Effector memory CD4-positive, alpha-beta T cell (primary cell): ENCODE measurements around the gene FBLN2.
A peak's percentile ranks its signal among the peaks of the same experiment; 100 is the strongest.

Experiments
- DNase-seq, 3 donors: peaks; one replicate each; pipeline ENCODE4 v3.0.0-alpha.2; 2020
- H3K27ac ChIP-seq: 2 replicates; pipeline ENCODE4 v1.7.0; 2013; ENCODE audit warnings: mild to moderate bottlenecking, low read length, moderate library complexity; ENCODE audit not compliant: insufficient read depth, poor library complexity, severe bottlenecking
- H3K27me3 ChIP-seq: replicated peaks from 2 replicates; pipeline ENCODE4 v1.7.0; 2013; ENCODE audit warnings: mild to moderate bottlenecking, low read length; ENCODE audit not compliant: insufficient read depth, control insufficient read depth, poor library complexity, severe bottlenecking
- H3K36me3 ChIP-seq: 2 replicates; pipeline ENCODE4 v1.7.0; 2013; ENCODE audit warnings: mild to moderate bottlenecking, low read length, moderate library complexity; ENCODE audit not compliant: control insufficient read depth, insufficient read depth
- H3K4me1 ChIP-seq: 2 replicates; pipeline ENCODE4 v1.7.0; 2013; ENCODE audit warnings: low read length, mild to moderate bottlenecking; ENCODE audit not compliant: control insufficient read depth, insufficient read depth, poor library complexity, severe bottlenecking
- H3K4me3 ChIP-seq: 2 replicates; pipeline ENCODE4 v1.7.0; 2013; ENCODE audit warnings: low read length, low read depth, mild to moderate bottlenecking; ENCODE audit not compliant: insufficient read depth, poor library complexity, severe bottlenecking
- H3K9me3 ChIP-seq: 2 replicates; pipeline ENCODE4 v1.7.0; 2013; ENCODE audit warnings: mild to moderate bottlenecking, low read length, moderate library complexity; ENCODE audit not compliant: control insufficient read depth

Gene FBLN2

GRCh38 chr3:13620776-13621365, 71.9 kb downstream of the FBLN2 start:
- H3K4me1 ChIP-seq: no peaks in the 10 kb centered on the region
- H3K9me3 ChIP-seq: no peaks in the 10 kb centered on the region
- H3K27me3 ChIP-seq: no peaks in the 10 kb centered on the region
- no peaks in the 10 kb centered on the region for H3K36me3 ChIP-seq
- H3K27ac ChIP-seq: no peak overlapping the region
- DNase-seq: no peak
- no peak overlapping the region for H3K4me3 ChIP-seq

DNA sequence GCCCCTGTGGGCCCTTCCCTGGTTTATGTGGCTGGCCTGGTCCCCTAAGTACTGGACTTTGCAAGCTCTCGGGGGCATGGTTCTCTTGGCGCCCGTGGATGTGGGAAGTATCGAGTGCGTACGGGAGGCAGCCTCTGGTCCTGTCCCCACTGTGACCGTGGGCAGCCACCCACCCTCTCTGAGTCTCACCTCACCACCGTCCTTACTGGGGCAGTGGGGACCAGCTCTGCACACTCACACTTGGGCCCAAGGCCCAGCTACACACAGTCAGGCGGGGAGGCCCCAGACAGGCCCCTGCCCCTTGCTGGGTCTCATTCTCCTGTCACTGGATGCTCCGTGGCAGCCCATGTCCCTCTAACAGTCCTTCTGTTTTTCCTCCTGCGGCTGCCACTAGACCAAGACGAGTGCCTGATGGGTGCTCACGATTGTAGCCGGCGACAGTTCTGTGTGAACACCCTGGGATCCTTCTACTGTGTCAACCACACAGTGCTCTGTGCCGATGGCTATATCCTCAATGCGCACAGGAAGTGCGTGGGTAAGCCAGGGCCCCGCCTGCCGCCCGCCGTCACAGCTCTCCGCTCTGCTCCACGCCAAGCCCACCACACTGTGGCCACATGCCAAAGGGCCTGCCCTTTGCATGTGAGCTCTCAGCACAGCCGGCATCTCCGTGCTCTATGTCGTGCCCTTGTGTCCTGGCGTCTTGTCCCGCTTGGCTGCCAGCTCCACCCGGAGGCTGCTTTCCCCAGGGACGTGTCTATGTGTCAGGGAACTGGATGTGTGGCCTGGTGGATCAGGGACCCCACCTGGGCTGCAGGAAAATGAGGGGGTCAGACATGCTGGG, 72.7 kb downstream of the FBLN2 start:
- Histone ChIP-seq H3K27ac (no peak overlapping the region), H3K36me3 (no peaks in the 10 kb centered on the region), H3K4me3 (no peak overlapping the region), H3K9me3 (no peaks in the 10 kb centered on the region), H3K27me3 (no peaks in the 10 kb centered on the region), H3K4me1 (no peaks in the 10 kb centered on the region)
- DNase-seq: peak in 2 of 3 donors; percentile 5 to 6

DNA sequence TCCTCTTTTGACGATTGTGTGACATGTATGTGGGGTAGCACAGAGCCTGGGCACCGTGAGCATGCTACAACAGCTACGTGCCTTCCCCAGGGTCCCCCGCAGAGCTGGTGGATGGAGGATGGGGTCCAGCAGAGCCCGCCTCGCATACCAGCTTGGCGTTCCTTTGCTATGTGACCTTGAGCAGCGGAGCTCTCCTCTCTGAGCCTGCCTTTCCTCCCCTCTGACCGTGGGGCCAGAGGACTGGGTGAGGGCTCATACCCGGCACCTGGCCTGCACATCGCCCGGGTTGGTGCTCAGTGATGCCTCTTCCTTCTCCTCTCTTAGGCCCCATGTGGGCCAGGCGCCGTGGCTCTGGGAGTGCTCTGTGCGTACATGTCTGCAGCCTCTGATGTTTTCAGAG, 73.4 kb downstream of the FBLN2 start:
- no peak for DNase-seq
- H3K9me3 ChIP-seq: no peaks in the 10 kb centered on the region
- H3K27ac ChIP-seq: no peak overlapping the region
- H3K4me1 ChIP-seq: no peaks in the 10 kb centered on the region
- H3K27me3 ChIP-seq: no peaks in the 10 kb centered on the region
- H3K4me3 ChIP-seq: no peak overlapping the region
- H3K36me3 ChIP-seq: no peaks in the 10 kb centered on the region

DNA sequence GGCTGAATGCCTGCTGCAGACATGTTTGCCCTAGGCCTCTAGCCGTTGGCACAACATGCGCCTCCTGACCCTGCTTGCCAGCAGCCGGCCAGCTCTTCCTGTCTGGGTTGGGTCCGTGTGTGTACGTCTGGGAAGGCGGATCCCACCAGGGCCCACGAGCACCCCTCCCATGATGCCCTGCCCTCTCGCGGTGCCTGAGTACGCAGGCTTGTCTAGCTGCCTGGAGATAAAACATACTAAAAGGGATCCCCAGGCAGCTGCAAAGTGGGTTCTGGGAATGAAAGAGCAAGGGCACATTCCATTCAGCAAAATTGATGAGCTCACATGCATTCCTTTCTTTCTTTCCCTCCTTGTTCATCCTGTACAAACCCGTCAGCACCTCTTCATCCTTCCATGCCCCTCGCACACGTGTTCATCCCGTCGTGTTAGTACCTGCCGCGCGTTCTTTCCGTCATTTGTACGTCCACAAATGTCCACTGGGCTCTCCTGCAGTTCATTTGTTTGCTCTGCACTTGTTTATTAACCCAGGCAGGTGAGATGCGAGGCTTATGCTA, 74.3 kb downstream of the FBLN2 start:
- H3K36me3 ChIP-seq: no peaks in the 10 kb centered on the region
- H3K27ac ChIP-seq: no peak overlapping the region
- H3K27me3 ChIP-seq: no peaks in the 10 kb centered on the region
- no peak for DNase-seq
- H3K4me3 ChIP-seq: no peak overlapping the region
- H3K9me3 ChIP-seq: no peaks in the 10 kb centered on the region
- H3K4me1 ChIP-seq: no peaks in the 10 kb centered on the region

- H3K27me3 ChIP-seq: no peaks in the 10 kb centered on the region
- no peaks in the 10 kb centered on the region for H3K9me3 ChIP-seq
- H3K4me3 ChIP-seq: no peak overlapping the region
- no peaks in the 10 kb centered on the region for H3K4me1 ChIP-seq
- no peaks in the 10 kb centered on the region for H3K36me3 ChIP-seq
- DNase-seq: no peak
- H3K27ac ChIP-seq: no peak overlapping the region
Measured at GRCh38 chr3:13624021-13624420, 75.1 kb downstream of the FBLN2 start.

- no peak for DNase-seq
- no peaks in the 10 kb centered on the region for H3K27me3 ChIP-seq
Measured at GRCh38 chr3:13624671-13625125, 75.8 kb downstream of the FBLN2 start.

GRCh38 chr3:13626396-13626795, 77.5 kb downstream of the FBLN2 start:
- no peak overlapping the region for H3K27ac ChIP-seq
- no peaks in the 10 kb centered on the region for H3K9me3 ChIP-seq
- DNase-seq: no peak
- no peak overlapping the region for H3K4me3 ChIP-seq
- H3K4me1 ChIP-seq: no peaks in the 10 kb centered on the region
- H3K36me3 ChIP-seq: no peaks in the 10 kb centered on the region
- no peaks in the 10 kb centered on the region for H3K27me3 ChIP-seq

More at GRCh38 chr3:13624671-13625125, 75.8 kb downstream of the FBLN2 start:
- Histone ChIP-seq H3K4me3 (no peak overlapping the region), H3K4me1 (no peaks in the 10 kb centered on the region), H3K9me3 (no peaks in the 10 kb centered on the region), H3K27ac (no peak overlapping the region), H3K36me3 (no peaks in the 10 kb centered on the region)

DNA sequence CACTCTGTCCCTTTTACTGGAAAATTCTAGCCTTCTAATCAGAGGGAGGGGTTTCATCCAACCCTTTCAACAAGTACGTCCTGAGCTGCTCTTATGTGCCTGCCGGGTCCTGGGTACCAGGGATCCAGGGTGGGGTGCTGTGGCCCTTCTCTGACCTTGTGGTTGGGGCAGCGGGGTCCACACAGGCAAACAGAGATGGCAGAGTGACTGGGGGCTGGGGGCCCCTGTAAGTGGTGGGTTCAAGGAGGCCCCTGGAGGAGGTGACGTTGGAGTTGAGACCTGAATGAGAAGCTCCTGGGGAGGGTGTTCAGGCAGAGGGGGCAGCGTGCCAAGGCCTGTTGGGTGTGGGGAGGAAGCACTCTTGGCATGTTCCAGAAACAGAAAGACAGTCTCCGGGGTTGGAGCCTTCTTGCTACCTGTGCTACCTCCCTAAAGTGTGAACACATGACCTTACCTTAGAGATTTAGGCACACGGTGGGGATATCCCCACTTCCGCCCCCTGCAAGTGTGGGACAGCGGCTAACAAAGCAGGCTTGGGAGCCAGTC, 78.1 kb downstream of the FBLN2 start:
- H3K9me3 ChIP-seq: no peaks in the 10 kb centered on the region
- no peaks in the 10 kb centered on the region for H3K36me3 ChIP-seq

DNA sequence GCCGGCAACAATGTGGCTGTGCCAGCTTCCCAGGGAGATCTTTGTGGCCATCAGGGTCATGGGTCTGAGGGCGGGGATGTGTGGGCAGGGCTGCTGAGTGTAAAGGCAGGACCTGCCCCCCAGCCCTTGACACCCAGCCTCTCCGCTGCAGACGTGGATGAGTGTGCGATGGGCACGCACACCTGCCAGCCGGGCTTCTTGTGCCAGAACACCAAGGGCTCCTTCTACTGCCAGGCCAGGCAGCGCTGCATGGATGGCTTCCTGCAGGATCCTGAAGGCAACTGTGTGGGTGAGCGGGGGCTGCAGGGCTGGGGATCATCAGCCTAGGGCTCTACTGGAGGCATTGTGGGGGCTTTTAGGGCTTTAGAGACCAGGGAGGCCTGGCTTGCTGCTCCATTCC, 78.8 kb downstream of the FBLN2 start:
- H3K36me3 ChIP-seq: no peaks in the 10 kb centered on the region
- H3K4me1 ChIP-seq: no peaks in the 10 kb centered on the region
- H3K9me3 ChIP-seq: no peaks in the 10 kb centered on the region
- no peak overlapping the region for H3K4me3 ChIP-seq
- H3K27ac ChIP-seq: no peak overlapping the region
- H3K27me3 ChIP-seq: no peaks in the 10 kb centered on the region
- DNase-seq: no peak

More for the DNA sequence above, 78.1 kb downstream of the FBLN2 start:
- Histone ChIP-seq H3K27me3 (no peaks in the 10 kb centered on the region), H3K27ac (no peak overlapping the region), H3K4me1 (no peaks in the 10 kb centered on the region), H3K4me3 (no peak overlapping the region)
- DNase-seq: no peak

GRCh38 chr3:13628432-13628831, 79.5 kb downstream of the FBLN2 start:
- Histone ChIP-seq H3K27ac (no peak overlapping the region), H3K36me3 (no peaks in the 10 kb centered on the region), H3K27me3 (no peaks in the 10 kb centered on the region), H3K4me1 (no peaks in the 10 kb centered on the region), H3K9me3 (no peaks in the 10 kb centered on the region), H3K4me3 (no peak overlapping the region)
- no peak for DNase-seq
